ENCODE measurements around the gene DOCK1.

Gene DOCK1

DNA sequence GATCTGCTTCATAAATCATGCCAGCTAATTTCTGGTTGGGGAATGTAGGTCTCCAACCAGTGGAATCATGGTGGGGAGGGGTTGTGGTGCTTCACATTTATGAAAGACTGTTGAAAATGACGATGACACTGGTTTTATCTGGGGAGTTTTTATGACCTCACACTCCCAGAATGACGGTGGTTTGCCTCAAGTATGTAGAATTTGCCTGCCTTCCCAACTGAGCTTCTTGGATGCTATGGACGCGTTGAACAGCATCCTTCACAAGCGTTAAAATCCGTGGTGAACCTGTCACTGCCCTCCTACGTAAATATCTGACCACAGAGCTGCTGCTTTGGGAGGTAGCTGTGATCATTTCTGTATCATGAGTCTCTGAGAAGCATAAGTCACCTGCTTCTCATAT is 287.9 kb downstream of the DOCK1 start:
- DNase-seq: no peak

DNA sequence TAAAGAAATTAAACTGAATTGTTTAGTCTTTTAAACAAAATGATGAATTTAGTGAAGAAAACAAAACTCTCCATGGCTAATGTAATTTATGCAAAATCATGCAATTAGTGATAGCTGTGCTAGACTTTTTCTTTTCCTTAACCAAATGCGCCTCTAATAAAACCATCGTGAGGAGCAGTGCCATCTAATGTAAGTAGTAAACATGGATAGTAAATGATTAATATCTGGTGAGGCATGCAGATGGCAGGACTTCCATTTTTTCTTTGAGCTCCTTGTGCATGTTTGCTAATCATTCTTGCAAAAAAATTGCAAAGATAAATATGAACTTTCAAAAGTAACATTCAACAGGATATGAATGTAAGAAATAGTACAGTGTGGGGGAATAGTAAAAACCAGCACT is 288.9 kb downstream of the DOCK1 start:
- DNase-seq: no peak

DNA sequence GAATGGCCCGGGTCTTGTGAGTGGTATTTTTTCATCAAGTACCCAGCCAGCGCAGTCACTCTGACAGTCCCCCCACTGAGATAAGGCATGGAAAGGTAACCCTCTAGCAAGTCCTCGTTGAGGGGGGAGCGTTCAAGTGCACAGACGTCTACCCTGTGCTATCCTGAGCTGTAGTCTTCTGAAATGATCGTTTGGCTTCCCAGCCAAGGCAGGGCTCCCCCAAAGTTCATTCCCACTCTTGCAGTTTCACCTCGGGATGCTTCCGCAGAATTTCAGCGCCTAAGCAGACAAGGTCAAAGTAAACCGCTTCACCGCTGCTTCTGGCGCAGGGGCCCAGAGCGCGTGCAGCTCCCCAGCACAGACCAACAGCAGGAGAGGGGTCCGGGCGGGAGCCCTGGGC is 289.4 kb downstream of the DOCK1 start:
- DNase-seq: no peak

DNA sequence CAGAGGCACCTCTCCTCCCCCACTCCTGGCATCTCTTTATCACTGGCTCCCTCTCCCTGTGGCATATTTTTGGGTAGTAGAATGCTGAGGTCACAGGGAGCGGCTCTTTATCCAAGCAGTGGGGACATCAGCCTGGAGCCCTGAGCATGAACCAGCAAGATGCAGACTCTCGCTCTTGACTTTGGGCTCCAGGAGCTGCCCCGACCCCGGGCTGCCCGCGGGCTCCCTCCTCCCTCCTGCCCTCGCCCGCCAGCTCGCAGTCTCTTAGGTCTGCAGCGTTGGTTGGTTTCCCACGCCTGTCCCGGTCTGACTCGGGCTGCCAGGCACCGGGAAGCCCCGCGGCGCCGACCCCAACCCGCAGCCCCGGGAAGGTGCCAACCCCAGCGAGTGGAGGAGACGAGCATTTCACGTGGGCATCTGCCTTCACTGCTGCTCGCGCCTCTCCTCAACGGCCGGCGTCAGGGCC is 289.8 kb downstream of the DOCK1 start:
- DNase-seq: no peak

DNA sequence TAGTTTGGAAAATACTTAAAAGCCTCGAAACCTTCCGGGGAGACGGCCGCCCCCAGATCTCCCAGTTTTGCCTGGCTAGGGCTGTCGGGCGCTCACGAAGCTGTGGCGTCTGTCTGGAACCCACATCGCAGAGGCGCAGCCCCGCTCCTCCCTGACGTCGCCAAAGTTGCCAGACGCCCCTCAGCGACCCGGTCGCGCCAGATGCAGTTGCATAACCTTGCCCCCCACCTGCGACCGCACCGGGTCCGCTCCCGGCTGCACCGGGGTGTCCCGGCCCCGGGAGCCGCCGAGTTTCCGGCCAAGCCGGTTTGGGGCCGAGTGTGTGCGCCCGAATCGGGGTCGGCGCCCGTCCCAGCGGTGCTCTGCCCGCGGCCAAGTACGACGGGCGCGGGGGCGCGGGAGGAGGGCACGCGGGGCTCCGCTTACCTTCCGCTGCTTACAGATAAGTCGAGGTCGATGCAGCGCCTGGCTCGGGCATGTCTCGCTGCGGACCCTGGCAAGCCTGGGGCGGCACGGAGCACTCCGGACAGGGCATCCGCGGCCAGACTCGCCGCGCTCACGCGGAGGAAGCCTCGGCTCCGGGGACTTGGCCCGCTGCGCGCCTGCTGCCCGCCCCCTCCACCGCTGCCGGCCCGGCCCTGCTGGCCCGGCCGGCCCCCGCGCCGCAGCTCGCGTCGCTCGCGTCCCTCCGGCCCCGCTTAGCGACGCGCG is 290.5 kb downstream of the DOCK1 start:
- no peak for DNase-seq

DNA sequence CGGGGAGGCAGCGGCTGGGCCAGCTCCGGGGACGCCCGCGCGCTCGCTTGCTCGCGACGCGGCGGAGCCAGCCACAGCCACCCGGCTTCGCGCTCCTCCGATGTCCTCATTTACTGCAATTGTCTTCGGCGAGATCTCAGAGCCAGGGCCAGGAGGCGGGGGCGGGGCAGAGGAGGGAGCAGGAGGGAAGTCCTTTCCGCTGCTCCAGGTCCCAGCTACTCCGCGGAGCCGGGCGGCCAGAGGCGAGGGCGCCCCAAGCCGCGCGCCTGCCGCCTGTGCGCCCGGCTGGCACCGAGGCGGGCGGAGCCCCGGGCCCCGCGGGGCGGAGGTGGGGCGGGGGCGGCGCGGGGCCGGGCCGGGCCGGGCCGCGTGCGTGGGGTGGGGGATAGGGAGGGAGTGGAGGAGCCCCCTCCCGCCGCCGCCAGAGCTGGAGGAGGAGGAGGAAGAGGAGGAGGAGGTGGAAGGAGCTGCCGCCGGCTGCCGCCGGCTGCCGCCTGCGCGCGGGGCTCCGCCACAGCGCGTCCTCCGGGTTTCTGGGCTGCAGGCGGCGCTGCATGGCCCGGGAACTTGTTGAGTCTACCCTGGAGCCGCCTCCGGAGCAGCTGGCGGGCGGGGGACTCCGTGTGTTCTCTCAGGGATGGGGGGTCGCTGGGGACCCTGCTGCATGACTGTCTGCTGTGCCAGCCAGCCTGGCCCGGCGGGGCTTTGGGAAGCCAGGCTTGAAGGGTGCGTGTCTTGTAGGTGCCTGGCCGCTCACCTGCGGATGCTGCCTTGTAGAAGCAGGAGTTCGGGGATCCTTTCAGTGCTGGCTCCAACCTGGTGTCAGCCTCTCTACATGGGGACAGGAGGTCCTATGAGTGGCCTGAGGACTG is 291.3 kb downstream of the DOCK1 start, which contains the start of gene INSYN2A:
Gene INSYN2A, minus strand, starts transcription at position 310 of the 872 bp plus-strand sequence. CDS start 20,196 bp downstream, outside the sequence.
- no peak for DNase-seq

DNA sequence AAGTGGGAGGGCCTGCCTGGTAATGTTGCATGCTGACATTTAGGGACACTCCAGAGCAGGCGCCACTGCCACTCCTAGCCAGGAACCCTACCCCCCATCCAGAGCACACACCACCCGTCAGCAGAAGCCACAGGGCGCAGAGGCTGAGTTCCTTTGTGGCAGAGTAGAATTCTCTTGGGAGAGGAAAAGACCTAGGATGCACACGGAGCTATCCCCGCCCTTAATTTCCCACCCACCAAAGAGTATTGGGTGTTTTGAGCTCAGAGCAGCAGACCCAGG is 291.9 kb downstream of the DOCK1 start:
- no peak for DNase-seq

DNA sequence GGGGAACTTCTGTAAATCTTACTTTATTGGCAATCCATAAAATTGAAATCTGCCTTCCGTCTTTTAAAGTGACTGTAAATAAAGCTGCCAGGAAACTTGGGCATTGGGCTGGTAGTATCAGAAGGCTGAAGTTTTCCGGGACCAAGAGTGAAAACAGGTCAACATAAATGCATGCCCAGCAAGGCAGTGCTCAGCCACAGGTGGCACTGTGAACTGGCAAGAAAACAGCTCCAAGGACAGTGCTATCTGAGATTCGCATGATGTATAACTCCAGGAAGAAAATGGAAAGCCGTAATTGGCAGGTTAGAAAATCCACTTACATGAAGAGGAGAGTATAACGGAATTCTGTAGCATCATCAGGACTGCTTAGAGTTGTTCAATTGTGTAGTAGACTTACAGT is 293.1 kb downstream of the DOCK1 start:
- DNase-seq: no peak

DNA sequence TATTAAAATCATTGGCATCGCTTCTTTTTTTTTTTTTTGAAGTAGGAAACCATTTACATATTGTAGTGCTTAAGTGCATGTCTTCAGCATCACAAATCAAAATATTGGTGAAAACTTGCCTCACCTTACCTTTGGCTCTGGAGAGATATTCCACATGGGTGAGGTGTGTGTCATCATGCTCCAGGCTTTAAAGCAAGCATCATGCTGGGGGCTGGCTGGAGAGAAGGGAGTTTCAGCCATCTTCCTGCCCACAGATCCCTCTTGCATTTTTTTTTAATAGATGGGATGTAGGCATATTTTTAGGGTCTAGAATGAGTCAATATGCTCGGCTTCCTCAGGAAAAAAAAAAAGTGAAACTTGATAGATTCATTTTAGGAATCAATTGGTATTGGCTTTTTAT is 293.5 kb downstream of the DOCK1 start:
- no peak for DNase-seq

DNA sequence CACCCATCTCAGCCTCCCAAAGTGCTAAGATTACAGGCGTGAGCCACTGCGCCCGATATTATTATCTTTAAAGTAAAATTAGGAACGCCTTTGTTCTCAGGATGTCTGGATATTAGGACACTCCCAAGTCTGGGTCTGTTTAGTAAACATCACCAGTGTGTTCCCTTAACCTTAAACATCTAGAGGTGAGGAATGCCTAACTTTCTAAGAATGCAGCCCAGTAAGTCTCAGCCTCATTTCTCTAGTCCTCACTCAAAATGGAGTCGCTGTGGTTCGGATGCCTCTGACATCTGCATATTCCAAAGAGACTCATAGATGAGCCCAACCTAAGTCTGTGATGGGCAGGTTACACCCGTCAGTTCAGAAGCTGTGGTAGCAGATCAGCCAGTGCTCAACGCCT is 295.4 kb downstream of the DOCK1 start:
- no peak for DNase-seq

DNA sequence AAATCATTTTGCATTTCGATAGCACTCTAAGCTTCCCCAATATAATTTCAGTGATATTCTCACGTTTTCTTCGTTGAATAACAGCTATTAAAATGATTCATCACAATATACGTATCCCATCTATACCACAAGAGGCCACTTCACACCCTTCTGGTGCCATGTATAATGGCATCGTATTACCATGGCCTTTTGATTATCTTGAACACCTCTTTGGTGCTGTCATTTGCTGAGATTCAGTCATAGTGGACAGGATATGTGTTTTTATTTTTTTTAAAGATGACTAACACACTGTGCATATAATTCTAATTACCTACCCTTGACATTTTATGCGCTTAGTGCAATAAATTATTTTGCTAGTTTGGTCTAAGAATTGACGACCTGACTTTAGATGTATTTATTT is 297.8 kb downstream of the DOCK1 start:
- no peak for DNase-seq

DNA sequence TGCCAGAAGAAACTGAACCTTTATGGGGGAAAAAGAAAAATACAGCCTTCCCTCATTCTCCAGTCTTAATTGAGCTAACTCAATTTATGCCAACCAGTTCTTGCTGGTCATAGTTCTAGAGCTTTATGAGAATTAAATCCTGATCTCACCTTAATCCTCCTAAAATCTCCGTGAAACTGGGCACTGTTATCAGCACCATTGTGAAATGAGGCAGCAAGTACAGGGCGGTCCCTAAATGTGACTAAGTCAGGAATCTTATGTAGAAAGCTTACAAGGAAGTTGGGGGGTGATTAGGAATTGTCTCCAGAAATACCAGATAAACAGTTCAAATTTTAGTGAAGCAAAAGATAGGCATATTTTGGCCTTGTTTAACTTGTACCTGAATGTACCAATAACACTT is 301.9 kb downstream of the DOCK1 start:
- no peak for DNase-seq

DNA sequence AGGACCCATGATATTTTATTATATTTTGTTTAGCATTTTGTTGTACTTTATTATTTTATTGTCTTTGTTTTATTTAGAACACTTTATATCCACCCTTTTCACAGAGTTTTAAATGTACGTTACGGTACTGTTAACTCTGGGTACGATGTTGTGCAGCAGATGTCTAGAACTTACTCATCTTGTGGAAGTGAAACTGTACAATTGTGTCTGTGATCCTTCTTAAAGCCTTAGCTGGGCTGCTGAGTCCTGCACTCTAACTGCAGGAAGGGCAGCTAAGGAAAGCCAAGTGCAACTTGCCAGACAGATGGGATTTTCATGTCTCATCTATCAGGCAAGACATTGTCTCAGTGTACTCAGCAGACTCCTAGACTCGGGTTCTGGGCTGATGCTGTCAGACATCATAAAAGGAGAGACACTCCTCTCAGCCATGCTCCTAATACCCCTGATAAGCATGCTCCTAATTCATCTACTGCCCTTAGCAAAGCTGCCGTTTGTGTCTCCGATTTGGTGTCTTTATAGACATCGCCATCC is 305.8 kb downstream of the DOCK1 start:
- no peak for DNase-seq

DNA sequence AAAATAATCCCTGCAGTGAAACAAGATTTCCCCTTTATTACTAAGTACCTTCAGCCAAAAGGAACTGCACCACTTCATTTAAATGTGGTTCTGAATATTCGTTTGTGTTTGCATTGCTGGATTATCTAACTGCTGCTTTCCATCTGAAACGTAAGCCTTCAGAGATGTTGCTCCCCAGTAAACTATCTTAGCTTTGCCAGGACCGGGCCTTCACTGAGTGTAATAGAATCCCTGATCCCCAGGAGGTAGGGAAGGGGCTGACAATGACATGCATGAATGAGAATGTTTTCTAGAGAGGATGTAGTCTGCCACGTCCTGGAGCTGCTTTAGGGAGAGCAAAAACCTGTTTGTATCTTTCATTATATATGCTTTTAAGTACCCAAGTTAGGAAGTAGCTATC is 310.6 kb downstream of the DOCK1 start:
- DNase-seq: no peak

DNA sequence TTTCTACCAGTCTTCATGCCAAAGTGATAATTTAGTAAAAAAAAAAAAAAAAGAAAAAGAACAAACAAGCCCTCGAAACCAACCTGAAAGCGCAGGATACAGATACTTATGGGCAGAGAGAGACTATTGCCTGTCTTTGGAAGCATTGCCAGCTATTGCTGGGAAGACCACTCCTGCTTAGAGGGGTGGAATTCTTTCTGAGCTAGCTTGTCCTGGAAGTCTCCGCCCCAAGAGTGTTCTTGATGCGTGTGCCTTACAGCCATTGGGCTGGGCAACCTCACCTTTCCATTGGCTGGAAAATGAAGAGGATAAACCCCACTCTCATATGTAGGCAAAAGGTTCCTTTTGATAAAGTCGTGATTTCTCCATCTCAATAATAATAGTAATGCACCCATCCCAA is 311.0 kb downstream of the DOCK1 start:
- no peak for DNase-seq

DNA sequence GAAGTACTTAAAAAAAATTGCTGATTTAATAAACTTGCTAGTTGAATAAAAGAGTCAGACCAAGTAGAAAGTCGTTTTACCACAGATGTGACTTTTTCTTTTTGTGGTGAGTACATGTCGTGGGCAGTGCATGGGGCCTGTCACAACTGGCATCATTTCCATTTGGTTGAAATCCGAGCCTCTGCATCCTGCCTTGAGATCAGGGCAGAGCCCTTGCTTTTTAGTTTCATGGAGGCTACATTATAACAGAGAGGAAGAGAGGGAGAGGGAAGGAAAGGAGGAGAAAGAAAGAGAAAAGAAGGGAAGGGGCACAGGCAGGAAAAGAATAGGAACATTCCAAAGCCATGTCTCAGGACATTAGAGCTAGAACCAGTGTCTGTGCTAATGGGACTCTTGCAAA is 311.6 kb downstream of the DOCK1 start:
- no peak for DNase-seq

DNA sequence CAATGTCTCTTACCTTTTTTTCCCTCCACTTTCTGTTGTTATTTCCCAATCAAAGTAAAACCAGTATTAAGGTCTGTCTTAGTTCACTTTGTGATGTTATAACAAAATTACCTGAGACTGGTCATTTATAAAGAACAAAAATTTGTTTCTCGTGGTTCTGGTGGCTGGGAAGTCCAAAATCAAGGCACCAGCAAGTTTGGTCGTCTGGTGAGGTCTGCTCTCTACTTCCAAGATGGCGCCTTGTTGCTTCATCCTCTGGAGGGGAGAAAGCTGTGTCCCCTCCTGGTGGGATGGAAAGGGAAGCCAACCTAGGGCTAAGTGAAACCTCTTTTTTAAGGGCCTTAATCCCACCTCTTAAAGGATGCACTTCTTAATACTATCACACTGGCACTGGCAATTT is 313.4 kb downstream of the DOCK1 start:
- no peak for DNase-seq

DNA sequence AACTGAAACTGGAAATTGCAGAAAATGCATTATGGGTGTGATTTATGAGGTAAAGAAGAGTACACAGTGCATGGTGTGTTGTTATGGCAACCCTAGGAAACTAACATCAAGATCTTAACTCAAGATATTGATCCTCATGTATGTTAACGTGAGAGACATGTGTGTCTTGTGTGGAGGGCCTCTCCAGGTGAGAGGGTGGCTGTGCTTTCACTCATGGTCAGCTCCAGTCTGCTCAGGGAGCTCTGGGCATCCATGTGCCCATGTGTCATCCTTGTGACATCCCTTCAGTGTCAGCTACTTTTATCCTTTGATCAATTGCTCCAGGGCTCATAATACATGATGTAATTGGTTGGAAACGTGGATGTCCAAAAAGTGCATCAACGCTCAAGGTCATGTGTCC is 316.1 kb downstream of the DOCK1 start:
- DNase-seq: no peak

DNA sequence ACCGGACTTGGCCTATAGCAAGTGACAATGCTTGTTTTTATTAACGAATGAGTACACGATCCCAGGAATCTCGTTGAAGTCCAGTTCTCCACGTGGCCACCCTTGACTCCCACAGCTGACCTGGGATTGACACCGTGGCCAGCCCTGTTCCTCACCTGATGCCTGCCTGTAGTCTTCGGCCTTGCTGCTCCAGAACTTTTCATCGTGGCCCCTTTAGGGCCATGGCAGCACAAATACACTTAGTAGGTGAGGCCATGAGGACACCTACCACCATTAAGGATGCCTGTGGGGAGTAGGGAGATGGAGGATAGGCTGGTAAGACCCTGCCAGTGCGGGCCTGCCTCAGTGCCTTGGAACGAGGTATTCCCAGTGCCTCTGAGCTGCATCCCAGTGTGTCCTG is 321.8 kb downstream of the DOCK1 start:
- DNase-seq: no peak

DNA sequence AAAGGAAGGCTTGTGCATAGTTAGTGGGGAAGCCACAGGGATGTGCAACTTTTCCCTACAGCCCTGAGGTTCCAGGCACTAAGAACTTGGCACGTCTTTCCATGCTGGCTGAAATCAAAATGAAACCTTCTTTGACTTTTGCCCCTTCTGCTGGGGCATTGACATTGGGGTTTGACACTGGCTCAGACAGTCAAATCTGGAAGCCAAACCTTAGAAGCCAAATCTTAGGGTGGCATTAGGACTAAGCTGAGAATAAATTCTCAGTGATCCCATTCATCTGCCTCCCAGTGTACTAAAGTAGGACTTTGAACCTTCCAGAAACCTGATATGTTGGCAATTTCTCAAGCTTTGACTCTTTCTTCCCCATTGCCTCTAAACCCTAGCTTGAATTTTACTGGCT is 322.4 kb downstream of the DOCK1 start:
- no peak for DNase-seq

DNA sequence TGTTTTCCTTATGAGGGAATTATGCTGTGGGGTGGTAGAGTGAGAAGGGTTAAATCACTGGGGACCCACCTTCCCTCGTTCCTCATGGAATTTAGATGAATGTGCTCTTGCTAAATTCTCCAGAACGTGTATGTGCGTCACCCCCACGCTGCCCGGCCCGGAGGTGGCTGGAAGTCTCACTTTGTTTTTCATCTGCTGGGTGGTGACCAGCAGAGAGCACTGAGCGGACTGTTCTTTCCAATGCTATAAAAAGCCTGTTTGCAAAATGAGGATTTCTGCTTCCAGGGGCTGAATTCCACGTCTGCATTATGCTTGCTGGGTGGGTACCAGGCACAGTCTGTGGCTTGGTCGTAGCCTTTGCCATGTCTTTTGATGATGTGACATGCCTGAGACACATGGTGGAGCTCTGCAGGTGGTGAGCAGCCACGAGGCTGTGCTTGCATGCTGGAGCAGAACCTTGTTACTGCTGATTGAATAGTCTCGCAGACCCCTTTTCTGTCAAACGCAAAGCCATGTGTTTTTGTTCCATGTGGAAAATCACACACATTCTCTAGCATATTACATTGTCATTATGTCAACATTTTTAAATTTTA is 323.1 kb downstream of the DOCK1 start:
- DNase-seq: no peak

DNA sequence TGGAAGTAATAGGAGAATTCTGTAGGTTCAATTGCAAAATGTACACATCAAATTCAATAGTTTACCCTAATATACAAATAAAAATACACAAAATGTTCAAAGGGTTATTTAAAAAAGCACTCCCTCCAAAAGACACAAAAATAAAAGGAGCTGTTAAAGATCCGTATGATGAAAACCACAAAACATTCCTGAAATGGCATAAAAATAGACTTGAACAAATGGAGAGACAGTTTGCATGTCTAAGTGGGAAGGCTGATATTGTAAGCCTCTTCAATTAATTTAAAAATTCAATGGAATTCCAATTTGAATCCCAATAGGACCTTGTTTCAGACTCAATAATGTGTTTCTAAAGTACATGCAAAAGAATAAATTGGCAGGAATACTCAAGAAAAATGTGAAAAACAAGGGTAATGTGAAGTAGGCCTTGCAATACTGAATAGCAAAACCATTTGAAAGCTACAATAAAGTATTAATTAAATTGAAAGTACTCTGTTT is 329.1 kb downstream of the DOCK1 start:
- DNase-seq: no peak

DNA sequence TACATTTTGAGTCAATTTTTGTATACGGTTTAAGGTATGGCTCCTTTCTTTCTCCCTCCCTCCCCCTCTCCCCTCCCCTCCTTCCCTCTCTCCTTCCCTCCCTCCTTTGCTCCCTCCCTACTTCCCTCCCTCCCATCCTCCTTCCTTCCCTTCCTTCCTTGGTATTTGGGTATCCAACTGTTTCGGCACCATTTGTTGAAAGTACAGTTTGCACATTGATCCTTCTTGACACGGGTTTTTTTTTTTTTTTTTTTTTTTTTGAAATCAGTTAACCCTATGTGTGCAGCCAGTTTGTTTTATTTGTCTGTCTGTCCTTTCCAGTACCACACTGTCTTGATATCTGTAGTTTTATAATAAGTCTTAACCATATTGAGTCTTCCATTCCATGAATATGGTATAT is 331.0 kb downstream of the DOCK1 start:
- DNase-seq: no peak

DNA sequence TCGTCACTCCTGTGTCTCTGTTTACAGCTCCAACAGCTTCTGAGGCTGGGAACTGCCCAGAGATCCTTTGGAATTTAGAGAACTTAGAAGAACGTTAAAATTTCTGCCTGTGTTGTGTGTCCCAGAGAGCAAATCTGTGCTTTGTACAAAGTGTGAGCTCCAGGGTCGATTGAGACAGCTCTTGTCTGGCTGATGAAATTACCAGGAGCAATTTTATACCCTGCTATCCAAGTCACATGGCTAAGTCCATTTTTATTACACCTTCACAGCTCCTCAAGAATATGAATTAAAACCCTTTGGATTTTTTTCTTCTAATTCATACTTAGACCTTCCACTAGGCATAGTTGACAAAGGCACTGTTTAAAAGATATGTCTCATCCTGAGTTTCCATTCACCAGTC is 337.7 kb downstream of the DOCK1 start:
- DNase-seq: no peak
